CD4-positive, alpha-beta T cell treated with Interleukin-12 subunit alpha and Interleukin-12 subunit beta, for 1 hour (primary cell): ENCODE data around the gene MBOAT2.

ENCODE experiments used
- DNase-seq: peaks from one replicate; pipeline ENCODE4 v3.0.0-alpha.2; 2020

MBOAT2 gene

DNA sequence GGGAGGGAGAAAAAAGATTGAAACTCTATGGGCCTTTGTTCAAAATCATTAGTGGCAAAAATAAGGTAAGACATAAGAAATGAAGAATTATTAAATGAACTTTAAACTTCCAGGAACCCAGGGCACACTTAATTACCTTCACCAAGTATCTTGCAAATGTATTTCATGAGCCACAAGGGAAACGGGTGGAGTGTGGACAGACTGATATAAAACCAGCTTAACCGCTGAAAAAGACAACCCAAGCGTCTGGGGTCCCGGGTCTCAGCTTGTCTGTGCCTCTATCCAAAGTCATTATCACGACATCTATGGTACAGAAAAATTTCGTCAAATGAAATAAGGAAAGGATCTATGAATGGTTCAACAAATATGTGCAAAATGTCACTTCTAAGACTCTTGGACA, 13.9 kb upstream of the MBOAT2 start:
- DNase-seq: no peak

DNA sequence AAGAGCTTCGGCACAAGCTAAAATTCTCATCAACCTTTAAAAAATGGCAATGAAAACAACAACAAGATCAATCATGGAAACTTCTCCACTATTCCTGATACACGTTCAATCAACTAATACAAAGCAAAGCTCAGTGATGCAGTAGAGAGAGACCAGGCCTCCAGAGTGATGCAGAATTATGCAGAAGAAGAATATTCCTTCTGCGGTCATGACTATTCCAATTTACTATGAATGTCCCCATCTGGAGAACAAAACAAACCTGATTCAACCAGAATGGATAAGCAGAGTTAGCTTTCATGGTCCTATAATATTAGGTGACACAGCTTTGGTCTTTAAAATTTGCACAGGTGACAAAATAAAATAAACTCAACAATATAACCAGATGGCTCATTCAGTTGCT, 12.5 kb upstream of the MBOAT2 start:
- no peak for DNase-seq

DNA sequence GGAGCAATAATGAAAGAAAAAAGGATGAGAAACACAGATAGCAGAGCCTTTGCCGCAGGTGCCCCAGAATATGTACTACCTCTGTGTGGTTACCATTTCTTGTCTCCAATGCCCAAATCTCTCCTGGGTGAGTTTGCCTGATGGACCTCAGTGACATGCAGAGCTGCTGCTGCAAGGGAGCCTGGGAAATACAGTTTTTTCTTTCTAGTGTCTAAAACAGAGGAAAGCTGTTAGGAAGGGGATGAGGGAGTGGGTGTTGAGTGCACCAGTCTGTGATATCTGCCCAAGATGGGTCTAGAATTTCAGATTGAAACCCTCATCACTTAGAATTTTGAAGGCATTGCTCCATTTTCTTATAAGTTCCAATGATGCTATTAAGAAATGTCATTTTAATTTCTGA, 9.9 kb upstream of the MBOAT2 start:
- no peak for DNase-seq

DNA sequence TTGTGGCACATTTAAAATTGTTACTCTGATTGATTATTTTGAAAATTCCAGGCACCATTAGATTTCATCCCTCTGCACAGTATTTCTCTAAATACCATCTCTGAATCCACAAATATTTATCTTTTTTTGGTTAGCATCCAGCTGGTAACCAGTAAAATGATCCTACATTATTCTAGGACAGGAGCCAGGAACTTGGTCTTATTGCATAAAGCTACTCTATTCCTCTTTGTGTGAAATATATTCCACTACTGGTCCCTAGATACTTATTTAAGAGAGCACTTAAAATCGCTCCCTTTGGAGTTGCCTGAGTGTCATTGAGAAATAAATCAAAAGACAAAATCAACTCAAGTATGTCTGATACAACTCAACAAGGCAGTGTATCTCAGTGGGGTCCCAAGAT, 7.4 kb upstream of the MBOAT2 start:
- DNase-seq: no peak

DNA sequence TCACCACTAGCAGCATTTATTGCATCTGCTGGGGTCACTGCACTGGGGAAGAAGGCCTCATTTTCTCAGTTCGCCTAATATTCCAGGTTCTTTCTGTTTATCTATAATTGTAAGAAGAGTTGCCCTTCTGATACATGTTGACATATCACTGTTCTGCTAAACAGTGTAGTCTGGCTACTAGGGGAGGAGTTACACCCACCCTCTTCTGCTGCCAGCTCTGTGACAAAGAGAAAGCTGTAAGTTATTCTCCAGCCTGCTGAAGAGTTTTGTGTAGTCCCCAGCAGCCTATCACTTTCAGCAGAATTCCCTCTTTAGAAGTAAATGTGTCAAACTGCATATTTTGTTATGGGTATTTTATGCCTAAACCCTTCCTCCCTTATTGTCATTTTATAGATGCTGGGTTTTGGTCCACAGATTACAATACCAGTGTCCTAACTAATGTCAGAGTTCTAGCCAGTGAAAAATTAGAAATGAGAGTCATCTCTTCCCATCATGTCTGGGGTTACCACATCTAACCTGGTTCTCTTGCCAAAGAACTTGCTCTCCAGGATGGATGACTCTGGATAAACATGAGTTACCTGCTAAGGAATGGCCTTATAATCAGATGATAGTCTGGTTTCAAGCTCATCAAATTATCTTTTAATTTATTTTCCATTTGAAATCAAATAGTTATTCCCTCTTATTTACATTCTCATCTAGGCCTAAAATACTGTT, 5.6 kb upstream of the MBOAT2 start:
- DNase-seq: no peak

DNA sequence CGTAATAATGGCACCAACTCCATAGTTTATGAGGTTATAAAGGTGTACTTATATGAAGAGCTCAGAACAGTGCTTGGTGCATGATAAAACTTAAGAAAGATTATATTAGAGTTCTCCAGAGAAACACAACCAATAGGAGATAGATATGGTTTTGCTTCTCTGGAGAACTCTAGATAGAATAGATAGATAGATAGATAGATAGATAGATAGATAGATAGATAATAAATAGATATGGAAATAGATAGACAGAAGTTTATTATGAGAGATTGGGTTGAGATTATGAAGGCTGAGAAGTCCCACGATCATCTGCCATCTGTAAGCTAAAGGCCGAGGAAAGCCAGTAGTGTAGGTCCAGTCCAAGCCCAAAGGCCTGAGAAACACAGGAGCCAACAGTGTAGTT, 2.9 kb upstream of the MBOAT2 start:
- no peak for DNase-seq

DNA sequence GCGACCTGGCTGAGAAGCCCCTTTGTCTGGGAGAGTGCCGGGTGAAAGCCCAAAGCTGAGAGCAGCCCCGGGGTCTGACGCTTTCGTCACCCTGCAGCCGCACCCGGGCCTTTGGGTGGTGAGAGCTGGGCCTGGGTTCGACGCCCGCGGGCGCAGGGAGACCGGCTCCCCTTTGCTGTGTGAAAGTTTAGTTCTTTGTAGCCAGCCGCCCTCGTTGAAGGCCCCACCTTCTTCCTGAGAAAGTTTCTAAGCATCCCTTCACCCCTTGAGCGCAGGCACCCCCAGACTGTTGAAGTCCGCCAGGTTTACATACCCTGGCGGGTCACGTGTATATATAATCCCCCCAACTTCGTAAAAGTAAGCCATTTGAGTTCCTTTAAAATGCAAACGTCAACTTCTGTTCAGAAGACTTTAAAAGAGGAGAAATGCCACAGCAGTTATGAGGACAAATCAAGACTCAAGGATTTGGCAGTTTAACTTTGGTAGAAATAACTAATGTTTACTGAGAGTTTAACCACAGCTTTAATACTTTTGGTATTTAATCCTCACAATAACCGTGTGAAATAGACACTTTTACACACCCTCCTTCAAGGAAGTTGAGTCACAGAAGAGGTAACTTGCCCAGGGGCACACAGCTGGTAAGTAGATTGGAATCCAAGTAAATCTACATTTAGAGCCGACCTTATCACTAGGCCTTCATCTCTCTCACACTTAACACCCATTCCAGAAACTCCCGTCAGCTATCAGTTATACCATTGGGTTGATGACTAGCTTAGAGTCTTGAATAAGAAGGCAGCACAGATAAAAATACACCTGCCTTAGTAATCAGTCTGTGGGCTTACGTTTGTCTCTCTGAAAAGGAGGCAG, 1.1 kb upstream of the MBOAT2 start:
- DNase-seq: no peak

DNA sequence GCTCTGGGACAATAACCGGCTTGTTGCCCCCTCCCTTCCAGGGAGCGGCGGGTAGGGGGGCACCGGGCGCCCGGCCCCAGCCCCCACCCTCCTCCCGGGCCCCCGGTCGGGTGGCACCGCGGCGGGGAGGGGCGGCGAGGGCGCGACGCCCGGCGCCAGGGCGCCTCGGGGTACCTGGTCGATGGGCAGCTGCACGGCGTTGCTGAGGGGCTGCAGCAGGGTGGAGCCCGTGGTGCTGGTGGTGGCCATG, 193 bp downstream of the MBOAT2 start:
- DNase-seq: no peak

DNA sequence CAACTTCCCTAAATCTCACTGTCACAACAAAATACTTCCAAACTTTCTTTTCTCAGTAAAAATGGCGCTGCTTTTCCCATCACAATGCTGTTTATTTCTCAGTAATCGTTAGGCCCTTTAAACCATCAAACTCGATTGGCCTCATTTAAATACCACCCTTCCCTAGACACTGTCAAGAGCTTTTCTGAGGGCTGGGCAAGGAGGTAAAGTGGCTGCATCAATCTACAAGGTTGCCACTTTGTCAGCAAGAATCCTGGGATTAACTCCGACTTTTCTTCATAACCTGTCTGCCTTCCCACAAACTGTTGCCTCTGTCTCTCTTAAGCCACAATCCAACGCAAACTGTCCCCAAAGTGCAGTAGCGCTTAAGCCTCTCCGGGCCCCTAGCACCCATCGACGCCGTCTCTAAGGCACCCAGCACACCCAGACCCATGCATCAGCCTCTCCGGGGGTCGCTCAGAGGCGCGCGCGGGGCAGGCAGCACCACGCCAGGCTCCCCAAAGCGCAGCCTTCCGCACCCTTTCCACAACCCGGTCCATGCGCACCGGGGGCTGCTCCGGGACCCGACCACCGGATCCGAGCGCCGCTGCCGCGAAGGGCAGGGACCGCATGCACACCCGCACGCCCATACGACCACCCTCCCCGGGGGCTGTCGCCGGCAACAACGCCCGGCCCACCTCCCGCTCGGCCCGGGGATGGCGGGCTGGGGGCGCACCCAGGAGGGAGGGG, 683 bp downstream of the MBOAT2 start:
- no peak for DNase-seq

DNA sequence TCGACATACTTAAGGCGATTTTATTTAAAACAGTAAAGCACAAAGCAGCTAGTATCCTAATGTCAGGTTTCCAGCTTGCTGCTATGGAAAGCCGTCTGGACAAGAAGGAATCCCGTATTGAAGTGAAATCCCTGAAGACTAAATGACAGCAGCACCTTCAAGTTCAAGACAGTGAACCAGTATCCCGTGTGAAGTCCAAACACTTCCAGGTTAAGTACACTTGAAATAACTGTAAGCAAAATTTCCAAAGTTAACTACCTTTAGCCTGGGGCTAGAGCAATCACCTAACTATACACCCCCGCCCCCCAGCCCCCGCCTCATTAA, 1.2 kb downstream of the MBOAT2 start:
- DNase-seq: no peak

DNA sequence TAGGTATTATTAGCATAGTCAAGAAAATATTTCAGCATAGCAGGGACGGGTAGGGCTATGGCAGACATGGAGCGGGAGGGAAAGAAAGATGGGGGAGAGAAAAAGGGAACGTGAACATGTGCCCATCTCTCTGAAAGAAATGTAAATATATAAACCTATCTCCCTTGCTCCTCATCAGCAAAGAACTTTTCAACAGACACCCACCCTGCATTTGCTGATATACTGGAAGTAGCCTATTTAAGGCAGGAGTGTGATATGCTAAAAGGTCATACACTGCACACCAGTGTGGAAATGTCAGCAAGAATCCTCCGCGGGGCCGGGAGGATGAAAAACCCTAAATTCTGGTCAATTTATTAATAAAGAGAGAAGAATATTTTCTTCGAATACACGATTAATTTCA, 1.7 kb downstream of the MBOAT2 start:
- no peak for DNase-seq

DNA sequence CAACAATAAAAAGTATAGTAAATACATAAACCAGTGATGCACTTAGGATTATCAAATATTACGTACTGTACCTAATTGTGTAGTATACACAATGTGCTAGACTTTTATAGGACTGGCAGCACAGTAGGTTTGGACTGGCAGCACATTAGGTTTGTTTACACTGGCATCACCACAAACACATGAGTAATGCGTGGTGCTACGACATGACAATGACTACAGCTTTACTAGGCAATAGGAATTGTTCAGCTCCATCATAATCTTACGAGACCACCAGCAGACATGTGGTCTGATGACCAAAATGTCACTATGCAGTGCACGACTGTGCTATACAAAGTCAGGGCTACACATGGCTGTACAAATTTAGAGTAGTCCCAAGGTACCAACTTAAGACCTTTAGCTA, 2.3 kb downstream of the MBOAT2 start:
- no peak for DNase-seq

DNA sequence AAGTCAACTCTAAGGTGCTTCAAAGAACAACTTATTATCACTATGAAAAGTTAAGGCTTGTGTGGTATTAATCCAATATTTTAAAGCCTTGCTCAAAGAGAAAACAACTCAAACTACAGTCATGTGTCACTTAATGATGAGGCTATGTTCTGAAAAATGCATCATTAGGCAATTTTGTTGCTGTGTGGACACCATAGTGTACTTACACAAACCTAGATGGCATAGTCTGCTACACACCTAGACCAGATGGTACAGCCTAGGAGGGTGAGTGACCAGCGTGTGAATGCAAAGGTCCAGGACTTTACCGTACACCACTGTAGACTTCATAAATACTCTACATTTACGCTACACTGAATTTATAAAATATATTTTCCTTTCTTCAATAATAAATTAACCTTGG, 3.0 kb downstream of the MBOAT2 start:
- DNase-seq: no peak

DNA sequence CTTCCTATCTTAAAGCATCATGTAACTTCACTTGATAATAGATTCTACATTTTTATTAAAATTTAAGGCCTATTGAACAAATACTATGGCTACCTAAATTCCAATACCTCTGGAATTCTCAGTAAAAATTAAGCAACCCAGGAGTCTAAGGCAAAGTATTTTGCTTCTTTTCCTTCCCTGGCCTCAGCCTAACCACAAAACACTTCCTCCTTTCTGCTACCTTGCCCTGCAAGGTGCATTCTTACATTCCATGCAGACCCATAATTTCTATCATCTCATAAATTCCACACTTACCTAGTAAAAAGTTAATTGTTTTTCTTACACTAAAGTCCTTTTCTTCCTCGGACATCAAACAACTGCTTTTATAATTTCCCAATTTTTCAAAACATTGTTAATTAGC, 3.7 kb downstream of the MBOAT2 start:
- no peak for DNase-seq

DNA sequence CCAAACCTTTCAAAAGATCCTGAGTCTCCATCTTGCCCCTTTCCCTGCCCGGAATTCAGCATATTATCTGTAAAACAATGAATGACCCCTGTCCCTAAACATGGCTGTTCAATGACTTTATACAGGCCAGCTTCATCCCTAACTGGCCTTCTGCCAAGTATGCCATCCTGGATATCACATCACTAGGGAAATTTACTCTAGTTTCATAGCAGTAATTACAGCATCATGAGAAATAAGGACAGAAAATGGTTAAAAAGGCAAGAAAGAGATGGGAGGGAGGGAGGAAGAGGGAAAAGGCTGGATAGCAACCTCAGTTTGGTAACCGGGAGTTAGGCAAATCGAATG, 4.4 kb downstream of the MBOAT2 start:
- DNase-seq: no peak

DNA sequence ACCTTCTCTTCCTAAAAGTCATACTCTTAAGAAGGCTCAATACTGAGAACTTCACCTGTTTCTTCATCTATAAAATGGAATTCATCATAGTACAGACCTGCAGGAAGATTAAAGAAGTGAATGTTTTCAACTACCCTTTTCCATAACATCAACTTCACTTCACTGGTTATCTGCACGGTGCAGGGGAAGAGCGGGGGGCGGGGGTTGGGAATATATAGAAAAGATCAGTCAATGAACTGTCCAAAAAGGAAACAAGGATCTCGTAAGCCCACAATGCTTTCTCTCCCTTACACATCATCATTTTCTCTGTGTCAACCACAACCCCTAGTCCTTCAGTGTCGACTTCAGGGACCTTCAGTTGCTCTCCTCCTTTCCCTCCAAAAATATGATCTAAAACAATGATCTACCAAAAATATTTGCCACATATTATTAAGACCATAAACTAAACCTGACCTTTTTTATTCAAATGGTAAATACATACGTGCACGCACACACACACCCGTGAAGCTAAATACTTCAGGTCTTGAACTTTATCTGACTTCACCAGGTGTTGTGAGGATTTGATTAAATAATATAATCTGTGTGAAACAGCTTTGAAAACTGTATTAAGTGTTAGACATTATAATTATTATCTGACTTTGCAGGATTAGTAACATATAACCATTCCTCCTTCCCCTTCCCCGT, 4.9 kb downstream of the MBOAT2 start:
- no peak for DNase-seq

DNA sequence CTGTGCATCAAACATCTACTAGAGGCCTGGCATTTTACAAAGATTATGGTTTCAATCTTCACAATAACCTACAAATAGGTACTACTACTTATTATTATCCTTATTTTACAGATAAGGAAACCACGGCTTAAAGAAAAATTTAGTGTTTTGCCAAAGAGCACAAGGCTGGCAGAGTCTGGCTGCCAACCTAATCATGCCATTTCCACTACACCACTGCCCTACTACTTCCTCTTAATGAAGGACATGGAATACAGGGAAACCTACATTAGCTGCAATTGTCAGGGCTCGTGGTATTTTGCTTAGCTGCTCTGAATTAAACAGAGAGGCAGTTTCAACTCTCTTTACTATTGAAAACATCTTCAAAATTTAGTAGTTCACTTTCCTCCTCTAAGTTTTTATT, 5.9 kb downstream of the MBOAT2 start:
- no peak for DNase-seq

DNA sequence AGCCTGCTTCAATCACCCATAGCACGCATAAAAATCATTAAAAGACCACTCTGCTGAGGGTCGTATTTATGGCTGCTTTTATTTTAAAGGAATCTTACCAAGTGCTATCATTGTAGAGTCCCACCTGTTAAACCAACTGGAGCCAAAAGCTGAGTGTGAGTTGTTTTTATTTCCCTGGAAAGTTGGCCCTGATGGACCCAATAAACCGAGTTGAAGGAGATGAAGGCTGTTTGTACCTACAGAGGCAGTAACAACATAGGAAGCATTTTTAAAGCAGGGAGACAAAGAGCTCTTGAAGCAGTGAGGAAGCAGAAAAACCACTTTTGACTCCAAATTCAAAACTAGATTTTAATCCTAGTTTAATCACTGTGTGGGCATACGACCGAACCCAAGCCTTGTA, 6.4 kb downstream of the MBOAT2 start:
- no peak for DNase-seq

DNA sequence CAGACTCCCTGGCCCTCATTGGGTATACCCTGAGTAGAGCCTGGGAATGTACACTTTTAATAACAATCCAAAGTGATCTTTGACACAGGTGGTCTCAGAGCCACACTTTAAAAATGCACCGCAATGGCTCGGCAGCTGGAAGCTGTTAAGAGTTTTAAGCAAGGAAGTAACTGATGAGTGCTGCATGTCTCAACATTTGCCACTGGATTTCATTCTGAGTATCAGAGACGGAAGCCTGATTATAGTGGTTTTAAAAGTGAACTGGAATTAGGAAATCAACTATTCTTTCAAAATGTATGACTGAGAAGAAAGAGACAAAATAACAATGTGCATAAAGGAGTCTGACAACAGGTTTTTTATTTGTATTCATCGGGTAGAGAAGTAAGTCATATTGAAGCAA, 7.5 kb downstream of the MBOAT2 start:
- no peak for DNase-seq

DNA sequence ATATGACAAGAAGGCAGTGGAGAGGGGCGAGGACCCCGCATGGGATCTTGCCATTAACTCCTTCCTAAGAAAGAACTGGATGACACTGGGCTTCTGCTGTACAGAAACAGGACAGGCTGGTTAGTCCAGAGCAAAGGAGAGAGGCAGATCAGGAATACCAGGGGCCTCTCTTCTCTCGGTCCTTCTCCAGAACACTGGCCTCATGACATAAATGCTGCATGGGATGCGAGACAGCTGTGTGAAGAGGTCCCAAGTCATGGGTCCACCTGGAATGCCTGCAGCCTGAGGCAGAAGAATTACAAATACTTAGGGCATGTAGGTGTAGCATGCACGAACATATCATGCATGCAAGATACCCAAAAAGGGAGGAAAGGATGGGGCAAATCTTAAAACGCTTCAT, 9.1 kb downstream of the MBOAT2 start:
- no peak for DNase-seq

DNA sequence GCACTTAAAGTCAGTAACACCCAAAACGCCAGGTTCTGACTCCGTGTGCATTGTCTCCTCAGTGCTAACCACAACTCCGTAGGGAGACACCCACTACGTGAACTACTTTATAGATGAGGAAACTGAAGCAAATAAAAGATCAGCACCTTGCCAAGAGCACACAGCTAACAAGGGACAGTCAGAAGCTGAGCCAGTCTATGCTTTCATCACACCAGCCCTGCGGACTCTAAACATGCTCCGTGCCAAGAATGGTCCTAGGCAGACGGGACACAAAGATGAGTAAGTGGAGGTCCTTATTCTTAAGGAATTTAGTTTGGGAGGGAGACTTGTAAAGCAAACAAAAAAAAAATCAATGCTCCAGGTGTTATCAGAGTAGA, 9.6 kb downstream of the MBOAT2 start:
- no peak for DNase-seq

DNA sequence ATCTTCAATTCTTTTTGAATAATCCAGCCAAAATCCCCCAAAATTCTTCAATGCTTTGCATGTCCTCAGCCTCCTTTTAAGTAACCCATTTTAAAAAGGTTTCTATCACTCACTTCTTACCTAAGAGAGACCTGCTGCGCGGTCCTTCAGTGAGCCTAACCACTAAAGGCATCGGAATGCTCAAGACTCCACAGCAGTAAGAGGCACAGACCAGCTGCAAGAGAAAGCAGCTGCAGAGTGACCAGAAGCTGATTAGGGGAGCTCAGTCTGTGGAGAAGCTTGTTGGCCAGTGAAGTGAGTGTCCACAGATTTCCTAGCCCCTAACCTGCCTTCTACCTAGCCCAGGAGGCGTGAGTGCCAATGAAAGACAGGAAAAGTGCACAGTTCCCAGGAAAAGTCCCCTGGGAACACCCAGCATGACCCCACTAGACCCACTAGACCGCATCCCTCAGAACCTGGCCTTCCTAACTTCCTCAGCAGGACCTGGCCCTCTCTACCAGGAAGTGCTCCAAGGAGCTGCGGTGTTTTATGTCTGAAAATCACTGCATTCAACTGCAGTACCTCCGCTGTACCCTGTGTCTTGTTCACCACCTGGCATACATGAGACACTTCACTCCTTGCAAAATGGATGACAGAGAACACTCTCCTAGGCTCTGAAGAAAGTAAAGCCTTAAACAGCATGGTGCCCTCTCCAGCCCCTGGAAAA, 10.1 kb downstream of the MBOAT2 start:
- no peak for DNase-seq

DNA sequence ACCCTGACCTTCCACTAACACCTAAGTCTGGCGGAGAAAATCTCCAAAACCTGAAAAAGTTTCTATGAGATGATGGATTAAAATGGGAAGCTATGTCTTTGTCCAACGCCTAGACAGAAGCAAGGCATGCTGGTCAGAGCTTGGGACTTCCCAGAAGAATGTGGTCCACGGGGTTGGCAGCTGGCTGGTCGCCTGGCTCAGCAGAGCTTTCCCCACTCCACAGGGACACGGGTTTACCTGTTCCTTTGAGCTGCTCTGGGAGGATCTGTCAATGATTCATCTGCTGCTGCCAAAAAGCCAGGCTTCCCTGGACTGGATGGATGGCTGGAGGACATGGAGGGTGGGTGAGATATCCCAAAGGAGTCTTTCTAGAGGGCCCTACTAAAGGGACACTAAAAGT, 10.8 kb downstream of the MBOAT2 start:
- DNase-seq: no peak
